ENCODE results near the gene RADX.

Gene RADX

DNA sequence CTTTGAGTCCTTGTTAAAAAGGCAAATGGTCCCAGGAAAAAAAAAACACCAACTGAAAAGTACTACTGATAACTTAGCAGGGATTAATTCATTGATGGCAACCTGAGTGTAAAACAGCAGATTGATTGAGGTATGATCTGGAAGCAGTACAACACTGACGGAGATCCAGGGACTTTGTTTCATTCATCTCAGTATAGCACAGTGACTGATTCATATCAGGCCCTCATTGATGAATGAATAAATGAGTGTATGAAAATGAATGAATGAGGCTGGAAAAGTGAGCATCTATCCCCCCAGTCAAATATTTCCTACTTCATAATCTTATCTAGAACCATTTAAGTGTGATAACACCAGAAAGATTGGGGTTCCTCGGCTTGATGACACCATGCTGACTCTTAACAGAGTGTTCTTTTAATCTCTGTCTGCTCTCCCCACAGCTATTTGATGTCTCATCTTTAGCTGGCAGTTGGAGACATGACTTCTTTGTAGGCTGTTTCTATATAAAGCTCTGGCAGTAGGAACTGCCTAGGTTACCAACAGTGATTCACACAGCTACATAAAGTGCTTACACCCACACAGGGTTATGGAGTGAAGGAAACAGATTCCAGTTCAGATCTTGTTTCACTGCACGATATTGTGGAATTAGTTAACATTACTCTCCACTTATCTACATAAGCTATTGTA is 96.1 kb downstream of the RADX start:
- no peak for DNase-seq (ENCODE audit: low read depth)

GRCh38 chrX:106710771-106711170 is 99.0 kb downstream of the RADX start:
- TF ChIP-seq MYC (IDR thresholded peaks at IDR 0.05; ENCODE audit: low read depth, low read length) (no peak), POLR2A (IDR thresholded peaks at IDR 0.05; ENCODE audit: extremely low read depth, insufficient read length) (no peak), MAX (IDR thresholded peaks at IDR 0.05; ENCODE audit: low read depth, low read length) (no peak)
- TF ChIP-seq, protein P1, sequence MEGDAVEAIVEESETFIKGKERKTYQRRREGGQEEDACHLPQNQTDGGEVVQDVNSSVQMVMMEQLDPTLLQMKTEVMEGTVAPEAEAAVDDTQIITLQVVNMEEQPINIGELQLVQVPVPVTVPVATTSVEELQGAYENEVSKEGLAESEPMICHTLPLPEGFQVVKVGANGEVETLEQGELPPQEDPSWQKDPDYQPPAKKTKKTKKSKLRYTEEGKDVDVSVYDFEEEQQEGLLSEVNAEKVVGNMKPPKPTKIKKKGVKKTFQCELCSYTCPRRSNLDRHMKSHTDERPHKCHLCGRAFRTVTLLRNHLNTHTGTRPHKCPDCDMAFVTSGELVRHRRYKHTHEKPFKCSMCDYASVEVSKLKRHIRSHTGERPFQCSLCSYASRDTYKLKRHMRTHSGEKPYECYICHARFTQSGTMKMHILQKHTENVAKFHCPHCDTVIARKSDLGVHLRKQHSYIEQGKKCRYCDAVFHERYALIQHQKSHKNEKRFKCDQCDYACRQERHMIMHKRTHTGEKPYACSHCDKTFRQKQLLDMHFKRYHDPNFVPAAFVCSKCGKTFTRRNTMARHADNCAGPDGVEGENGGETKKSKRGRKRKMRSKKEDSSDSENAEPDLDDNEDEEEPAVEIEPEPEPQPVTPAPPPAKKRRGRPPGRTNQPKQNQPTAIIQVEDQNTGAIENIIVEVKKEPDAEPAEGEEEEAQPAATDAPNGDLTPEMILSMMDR (IDR thresholded peaks at IDR 0.05; ENCODE audit: low read depth, low read length) = no peak
- no peak overlapping the region for H3K4me3 ChIP-seq (ENCODE audit: low read depth, low read length)
- DNase-seq (ENCODE audit: low read depth) = no peak

More for the DNA sequence above, 96.1 kb downstream of the RADX start:
- TF ChIP-seq, protein P1 (IDR thresholded peaks at IDR 0.05; ENCODE audit: low read depth, low read length) = no peak
- TF ChIP-seq MAX (IDR thresholded peaks at IDR 0.05; ENCODE audit: low read depth, low read length) (no peak), POLR2A (IDR thresholded peaks at IDR 0.05; ENCODE audit: extremely low read depth, insufficient read length) (no peak), MYC (IDR thresholded peaks at IDR 0.05; ENCODE audit: low read depth, low read length) (no peak)
- no peak overlapping the region for H3K4me3 ChIP-seq (ENCODE audit: low read depth, low read length)

GRCh38 chrX:106711375-106711774 is 99.6 kb downstream of the RADX start:
- TF ChIP-seq, protein P1 (IDR thresholded peaks at IDR 0.05; ENCODE audit: low read depth, low read length) = no peak
- no peak for TF ChIP-seq POLR2A (IDR thresholded peaks at IDR 0.05; ENCODE audit: extremely low read depth, insufficient read length)
- no peak for DNase-seq (ENCODE audit: low read depth)
- H3K4me3 ChIP-seq (ENCODE audit: low read depth, low read length) = no peak overlapping the region

- TF ChIP-seq POLR2A (IDR thresholded peaks at IDR 0.05; ENCODE audit: extremely low read depth, insufficient read length) (no peak), MAX (IDR thresholded peaks at IDR 0.05; ENCODE audit: low read depth, low read length) (no peak), MYC (IDR thresholded peaks at IDR 0.05; ENCODE audit: low read depth, low read length) (no peak)
- TF ChIP-seq, protein P1 (IDR thresholded peaks at IDR 0.05; ENCODE audit: low read depth, low read length) = no peak
- no peak for DNase-seq (ENCODE audit: low read depth)
- H3K4me3 ChIP-seq (ENCODE audit: low read depth, low read length) = no peak overlapping the region
Observed at GRCh38 chrX:106716004-106716403, 104.2 kb downstream of the RADX start.

DNA sequence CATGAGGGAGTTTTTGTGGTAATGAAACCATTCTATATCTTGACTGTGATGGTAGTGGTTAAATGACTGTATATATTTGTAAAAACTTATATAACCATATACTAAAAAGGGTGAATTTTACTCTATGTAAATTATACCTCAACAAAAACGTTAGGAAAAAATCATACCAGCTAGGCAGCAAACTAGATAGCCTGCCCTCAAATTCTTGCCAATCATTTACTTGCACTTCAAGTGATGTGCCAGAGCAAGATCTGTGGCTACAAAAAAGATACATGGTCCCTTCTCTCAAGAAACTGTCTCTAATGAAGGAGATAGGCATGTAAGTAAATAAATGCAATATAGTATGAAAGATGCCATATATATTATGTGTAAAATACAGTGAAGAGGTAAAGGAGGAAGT is 104.7 kb downstream of the RADX start:
- TF ChIP-seq MAX (IDR thresholded peaks at IDR 0.05; ENCODE audit: low read depth, low read length) (no peak), POLR2A (IDR thresholded peaks at IDR 0.05; ENCODE audit: extremely low read depth, insufficient read length) (no peak), MYC (IDR thresholded peaks at IDR 0.05; ENCODE audit: low read depth, low read length) (no peak)
- TF ChIP-seq, protein P1 (IDR thresholded peaks at IDR 0.05; ENCODE audit: low read depth, low read length) = no peak
- no peak overlapping the region for H3K4me3 ChIP-seq (ENCODE audit: low read depth, low read length)
- DNase-seq (ENCODE audit: low read depth) = no peak

DNA sequence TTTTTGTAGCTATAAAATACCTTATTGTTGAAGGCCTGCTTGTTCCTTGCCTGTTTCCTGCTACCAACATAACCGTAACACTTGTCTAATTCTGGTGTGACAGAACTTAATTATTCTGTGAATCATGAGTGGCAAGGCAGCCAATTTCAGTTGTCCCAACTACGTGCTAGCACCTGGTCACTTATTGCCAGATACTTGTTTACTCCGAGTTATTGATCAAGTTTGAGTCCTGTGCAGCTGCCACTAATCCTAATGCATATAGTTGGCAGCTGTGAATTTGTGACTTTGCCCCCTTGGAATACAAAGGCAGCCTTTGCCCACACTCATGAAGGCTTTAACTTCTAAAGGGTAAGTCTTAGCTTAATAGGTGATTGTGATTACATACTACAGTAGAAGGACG is 106.9 kb downstream of the RADX start:
- no peak for DNase-seq (ENCODE audit: low read depth)
- TF ChIP-seq POLR2A (IDR thresholded peaks at IDR 0.05; ENCODE audit: extremely low read depth, insufficient read length) (no peak), MYC (IDR thresholded peaks at IDR 0.05; ENCODE audit: low read depth, low read length) (no peak), MAX (IDR thresholded peaks at IDR 0.05; ENCODE audit: low read depth, low read length) (no peak)
- TF ChIP-seq, protein P1 (IDR thresholded peaks at IDR 0.05; ENCODE audit: low read depth, low read length) = no peak
- H3K4me3 ChIP-seq (ENCODE audit: low read depth, low read length) = no peak overlapping the region

Measured in NB4 (cell line).